CD4-positive, alpha-beta T cell treated with Interleukin-6 for 4 hours (primary cell): Measurements from ENCODE around the gene NTPCR.

Source experiments
- DNase-seq: peaks from one replicate; pipeline ENCODE4 v3.0.0-alpha.2; 2020; ENCODE audit warnings: mixed read lengths

Gene NTPCR

GRCh38 chr1:233019778-233020325 is 69.4 kb downstream of the NTPCR start:
- no peak for DNase-seq

- no peak for DNase-seq
Observed at GRCh38 chr1:233020426-233020825, 70.0 kb downstream of the NTPCR start.

- DNase-seq: no peak
Observed at GRCh38 chr1:233022246-233022645, 71.8 kb downstream of the NTPCR start.

- DNase-seq: no peak
Observed at GRCh38 chr1:233024199-233024598, 73.8 kb downstream of the NTPCR start.

GRCh38 chr1:233025157-233025556 is 74.7 kb downstream of the NTPCR start:
- peak; percentile 23 for DNase-seq

- no peak for DNase-seq
Observed at GRCh38 chr1:233025567-233025966, 75.2 kb downstream of the NTPCR start.

- DNase-seq: no peak
Observed at GRCh38 chr1:233027046-233027445, 76.6 kb downstream of the NTPCR start.

- DNase-seq: no peak
Observed at GRCh38 chr1:233031521-233031920, 81.1 kb downstream of the NTPCR start.

GRCh38 chr1:233032916-233033315 is 82.5 kb downstream of the NTPCR start:
- DNase-seq: no peak

- no peak for DNase-seq
Observed at GRCh38 chr1:233033361-233033760, 83.0 kb downstream of the NTPCR start.
